ENCODE results near the gene ZNF772. TPM values are rescaled to one million over a fixed set of nuclear protein-coding genes. Genes with fewer than 3 reads are reported as not detected.

Gene ZNF772
- total RNA-seq, 2 donors from 2014 or later = 9.1 to 11.8 TPM

DNA sequence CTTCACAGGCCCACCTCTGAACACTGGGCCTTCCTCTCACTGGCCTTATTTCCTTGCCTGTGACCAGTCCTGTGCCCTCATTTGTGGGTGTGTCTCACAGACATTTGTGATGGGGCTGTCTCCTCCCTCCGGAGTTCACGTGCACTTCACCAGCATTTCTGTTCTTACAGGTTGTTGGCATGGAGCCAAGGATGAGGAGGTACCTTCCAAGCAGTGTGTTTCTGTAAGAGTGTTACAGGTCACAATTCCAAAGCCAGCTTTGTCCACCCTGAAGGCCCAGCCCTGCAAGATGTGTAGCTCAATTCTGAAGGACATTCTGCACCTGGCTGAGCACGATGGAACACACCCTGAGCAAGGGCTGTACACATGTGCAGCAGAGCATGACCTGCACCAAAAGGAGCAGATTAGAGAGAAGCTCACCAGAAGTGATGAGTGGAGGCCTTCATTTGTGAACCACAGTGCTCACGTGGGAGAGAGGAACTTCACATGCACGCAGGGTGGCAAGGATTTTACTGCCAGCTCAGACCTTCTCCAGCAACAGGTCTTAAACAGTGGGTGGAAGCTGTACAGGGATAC lies 34.2 kb downstream of the ZNF772 start:
- DNase-seq = no peak
- peaks cover 5% of the 10 kb centered on the region for H3K4me1 ChIP-seq (ENCODE audit: control insufficient read depth, insufficient read depth, low read length)
- H3K36me3 ChIP-seq (ENCODE audit: control insufficient read depth, insufficient read depth, low read length) = peaks cover 49% of the 10 kb centered on the region
- Mint-ChIP-seq H3K4me3 (no peak overlapping the region), H3K9me3 (peaks cover 36% of the 10 kb centered on the region), H3K36me3 (ENCODE audit: low read depth) (peaks cover 76% of the 10 kb centered on the region), H3K27me3 (ENCODE audit: insufficient read depth) (no peaks in the 10 kb centered on the region), H3K4me1 (peaks cover 20% of the 10 kb centered on the region), H3K27ac (no peak overlapping the region)
- no peak overlapping the region for H3K9ac ChIP-seq (ENCODE audit: extremely low read depth, low read length, poor library complexity, severe bottlenecking)
- H3K27me3 ChIP-seq (ENCODE audit: control insufficient read depth, insufficient read depth, low read length, poor library complexity, severe bottlenecking) = no peaks in the 10 kb centered on the region
- 78 to 100% methylated on average over 4 to 5 of the region's 5 CpGs for WGBS, 2 experiments (ENCODE audit: insufficient coverage in 1 of 2, insufficient read length in 1 of 2)
- no peak overlapping the region for H3K27ac ChIP-seq (ENCODE audit: low read depth, low read length)
- H3K4me3 ChIP-seq (ENCODE audit: low read length) = peak overlapping the region; percentile 64
- TF ChIP-seq, protein P1, sequence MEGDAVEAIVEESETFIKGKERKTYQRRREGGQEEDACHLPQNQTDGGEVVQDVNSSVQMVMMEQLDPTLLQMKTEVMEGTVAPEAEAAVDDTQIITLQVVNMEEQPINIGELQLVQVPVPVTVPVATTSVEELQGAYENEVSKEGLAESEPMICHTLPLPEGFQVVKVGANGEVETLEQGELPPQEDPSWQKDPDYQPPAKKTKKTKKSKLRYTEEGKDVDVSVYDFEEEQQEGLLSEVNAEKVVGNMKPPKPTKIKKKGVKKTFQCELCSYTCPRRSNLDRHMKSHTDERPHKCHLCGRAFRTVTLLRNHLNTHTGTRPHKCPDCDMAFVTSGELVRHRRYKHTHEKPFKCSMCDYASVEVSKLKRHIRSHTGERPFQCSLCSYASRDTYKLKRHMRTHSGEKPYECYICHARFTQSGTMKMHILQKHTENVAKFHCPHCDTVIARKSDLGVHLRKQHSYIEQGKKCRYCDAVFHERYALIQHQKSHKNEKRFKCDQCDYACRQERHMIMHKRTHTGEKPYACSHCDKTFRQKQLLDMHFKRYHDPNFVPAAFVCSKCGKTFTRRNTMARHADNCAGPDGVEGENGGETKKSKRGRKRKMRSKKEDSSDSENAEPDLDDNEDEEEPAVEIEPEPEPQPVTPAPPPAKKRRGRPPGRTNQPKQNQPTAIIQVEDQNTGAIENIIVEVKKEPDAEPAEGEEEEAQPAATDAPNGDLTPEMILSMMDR (conservative IDR thresholded peaks at IDR 0.05) = no peak
- H3K9me3 ChIP-seq (ENCODE audit: control insufficient read depth, low read length) = peaks cover 35% of the 10 kb centered on the region

DNA sequence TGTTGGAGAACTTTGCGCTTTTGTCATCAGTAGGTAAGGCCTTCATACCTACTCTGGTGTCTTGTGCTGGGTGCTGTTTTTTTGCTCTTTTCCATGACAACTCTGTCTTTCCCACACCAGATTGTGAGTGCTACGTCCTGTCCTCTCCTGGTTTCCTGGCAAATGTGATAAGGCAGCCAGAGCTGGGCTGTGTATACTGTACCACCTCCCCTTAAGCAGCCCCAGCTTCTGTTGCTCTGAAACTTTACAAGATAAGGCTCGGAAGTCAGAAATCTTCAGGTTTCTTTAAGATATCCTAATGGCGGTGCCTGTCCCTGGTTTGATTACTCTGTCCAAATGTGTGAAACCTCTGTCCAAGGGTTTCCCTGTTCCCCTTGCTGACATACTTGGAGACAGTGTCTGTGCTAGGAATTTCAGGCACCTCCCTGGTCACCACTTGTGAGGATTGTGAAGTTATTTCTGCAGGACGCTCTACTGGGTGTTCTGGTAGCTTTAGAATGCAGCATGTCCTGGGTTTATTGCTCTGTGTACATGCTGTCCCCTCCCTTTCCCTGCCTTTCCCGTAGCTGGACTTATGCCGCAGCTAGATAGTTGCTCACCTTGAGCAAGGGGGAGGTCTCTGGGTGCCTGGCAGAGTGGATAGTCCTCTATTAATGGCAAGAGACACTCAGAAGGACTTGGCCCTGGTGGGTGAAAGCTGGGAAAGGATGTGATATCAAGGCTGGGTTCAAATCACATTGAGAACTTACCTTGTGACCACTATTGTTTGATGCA lies 35.2 kb downstream of the ZNF772 start:
- H3K4me3 ChIP-seq (ENCODE audit: low read length) = peak overlapping the region; percentile 64
- peaks cover 20% of the 10 kb centered on the region for H3K4me1 Mint-ChIP-seq
- peaks cover 36% of the 10 kb centered on the region for H3K9me3 Mint-ChIP-seq
- H3K4me3 Mint-ChIP-seq = no peak overlapping the region
- peaks cover 5% of the 10 kb centered on the region for H3K4me1 ChIP-seq (ENCODE audit: control insufficient read depth, insufficient read depth, low read length)
- no peaks in the 10 kb centered on the region for H3K27me3 Mint-ChIP-seq (ENCODE audit: insufficient read depth)
- no peaks in the 10 kb centered on the region for H3K27me3 ChIP-seq (ENCODE audit: control insufficient read depth, insufficient read depth, low read length, poor library complexity, severe bottlenecking)
- DNase-seq = no peak
- peaks cover 54% of the 10 kb centered on the region for H3K36me3 ChIP-seq (ENCODE audit: control insufficient read depth, insufficient read depth, low read length)
- no peak overlapping the region for H3K27ac ChIP-seq (ENCODE audit: low read depth, low read length)
- 78 to 96% methylated on average over 5 to 7 of the region's 7 CpGs for WGBS, 2 experiments (ENCODE audit: insufficient coverage in 1 of 2, insufficient read length in 1 of 2)
- H3K27ac Mint-ChIP-seq = peak overlapping the region; percentile 6
- H3K9ac ChIP-seq (ENCODE audit: extremely low read depth, low read length, poor library complexity, severe bottlenecking) = peak overlapping the region; percentile 23
- TF ChIP-seq, protein P1 (conservative IDR thresholded peaks at IDR 0.05) = no peak
- H3K36me3 Mint-ChIP-seq (ENCODE audit: low read depth) = peaks cover 72% of the 10 kb centered on the region
- peaks cover 35% of the 10 kb centered on the region for H3K9me3 ChIP-seq (ENCODE audit: control insufficient read depth, low read length)

DNA sequence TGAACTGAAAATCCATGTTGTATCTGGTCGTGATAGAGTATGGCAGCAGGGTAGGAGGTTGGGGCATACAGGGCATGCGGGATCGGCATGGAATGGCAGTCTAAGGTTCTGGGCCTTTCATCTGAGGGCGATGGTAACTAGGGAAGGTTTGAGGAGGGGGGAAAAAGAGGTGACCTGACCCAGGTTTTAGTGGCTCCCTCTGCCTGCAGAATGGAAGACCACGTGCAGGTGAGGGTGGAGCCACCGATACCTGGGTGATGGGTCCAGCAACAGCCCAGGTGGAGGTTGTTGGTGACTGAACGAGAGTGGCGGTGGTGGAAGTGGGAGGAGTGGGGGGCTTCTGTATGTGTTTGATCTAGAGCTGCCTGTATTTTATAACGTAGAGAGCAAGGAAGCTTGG lies 38.4 kb downstream of the ZNF772 start:
- no peak overlapping the region for H3K4me3 ChIP-seq (ENCODE audit: low read length)
- H3K9me3 ChIP-seq (ENCODE audit: control insufficient read depth, low read length) = peaks cover 7% of the 10 kb centered on the region
- Mint-ChIP-seq H3K4me3 (no peak overlapping the region), H3K36me3 (ENCODE audit: low read depth) (peaks cover 49% of the 10 kb centered on the region), H3K4me1 (peaks cover 34% of the 10 kb centered on the region), H3K9me3 (peaks cover 21% of the 10 kb centered on the region), H3K27me3 (ENCODE audit: insufficient read depth) (no peaks in the 10 kb centered on the region), H3K27ac (no peak overlapping the region)
- H3K4me1 ChIP-seq (ENCODE audit: control insufficient read depth, insufficient read depth, low read length) = peaks cover 5% of the 10 kb centered on the region
- no peaks in the 10 kb centered on the region for H3K27me3 ChIP-seq (ENCODE audit: control insufficient read depth, insufficient read depth, low read length, poor library complexity, severe bottlenecking)
- H3K9ac ChIP-seq (ENCODE audit: extremely low read depth, low read length, poor library complexity, severe bottlenecking) = no peak overlapping the region
- H3K27ac ChIP-seq (ENCODE audit: low read depth, low read length) = no peak overlapping the region
- peak; percentile 45 for DNase-seq
- TF ChIP-seq, protein P1 (conservative IDR thresholded peaks at IDR 0.05) = peak; percentile 49
- 91 to 93% methylated on average over 6 to 9 of the region's 9 CpGs for WGBS, 2 experiments (ENCODE audit: insufficient coverage in 1 of 2, insufficient read length in 1 of 2)
- peaks cover 33% of the 10 kb centered on the region for H3K36me3 ChIP-seq (ENCODE audit: control insufficient read depth, insufficient read depth, low read length)
